ENCODE results near the gene TXNRD1.

TXNRD1 gene

GRCh38 chr12:104220931-104221330, 5.4 kb downstream of the TXNRD1 start:
- Histone ChIP-seq H3K4me1 (ENCODE audit: control extremely low read depth in 1 of 4, control insufficient read depth in 4 of 4, insufficient read depth in 4 of 4, low read length in 3 of 4) (peaks cover 3 to 16% (median 12%) of the 10 kb centered on the region in 4 experiments), H3K36me3 (ENCODE audit: control insufficient read depth in 4 of 4, insufficient read depth in 4 of 4, low read length in 3 of 4) (no peaks in the 10 kb centered on the region), H3K27me3 (replicated peaks in 2 of 5; ENCODE audit: control insufficient read depth in 4 of 5, insufficient read depth in 5 of 5, low read length in 4 of 5) (peaks cover 0 to 2% (median 0%) of the 10 kb centered on the region in 5 experiments), H3K4me3 (ENCODE audit: control insufficient read depth in 1 of 7, extremely low read depth in 1 of 7, insufficient read depth in 4 of 7, low read depth in 2 of 7, low read length in 6 of 7) (no peak overlapping the region), H3K27ac (ENCODE audit: insufficient read depth in 1 of 2, low read depth in 1 of 2, low read length in 2 of 2, poor library complexity in 1 of 2, severe bottlenecking in 2 of 2) (no peak overlapping the region), H3K9me3 (ENCODE audit: control extremely low read depth in 1 of 5, control insufficient read depth in 4 of 5, insufficient read depth in 2 of 5, low read depth in 1 of 5, low read length in 4 of 5) (no peaks in the 10 kb centered on the region)
- DNase-seq, result no peak
- ChIA-PET CTCF (interaction anchor here (0.9 to 1.9 kb wide), 5 partner anchors 8 to 82 kb away, joined by 3 to 6 read pairs (median 4); no protein-coding TSS in a partner anchor), POLR2A (no interaction called here)
- 100% methylated on average over 6 of the region's 6 CpGs for WGBS (ENCODE audit: insufficient coverage)

- Histone ChIP-seq H3K4me3 (ENCODE audit: control insufficient read depth in 1 of 7, extremely low read depth in 1 of 7, insufficient read depth in 4 of 7, low read depth in 2 of 7, low read length in 6 of 7) (no peak overlapping the region), H3K9me3 (ENCODE audit: control extremely low read depth in 1 of 5, control insufficient read depth in 4 of 5, insufficient read depth in 2 of 5, low read depth in 1 of 5, low read length in 4 of 5) (no peaks in the 10 kb centered on the region), H3K36me3 (ENCODE audit: control insufficient read depth in 4 of 4, insufficient read depth in 4 of 4, low read length in 3 of 4) (no peaks in the 10 kb centered on the region), H3K27me3 (replicated peaks in 2 of 5; ENCODE audit: control insufficient read depth in 4 of 5, insufficient read depth in 5 of 5, low read length in 4 of 5) (peaks cover 0 to 2% (median 0%) of the 10 kb centered on the region in 5 experiments), H3K4me1 (ENCODE audit: control extremely low read depth in 1 of 4, control insufficient read depth in 4 of 4, insufficient read depth in 4 of 4, low read length in 3 of 4) (peaks cover 3 to 12% (median 8%) of the 10 kb centered on the region in 4 experiments), H3K27ac (ENCODE audit: insufficient read depth in 1 of 2, low read depth in 1 of 2, low read length in 2 of 2, poor library complexity in 1 of 2, severe bottlenecking in 2 of 2) (no peak overlapping the region)
- ChIA-PET POLR2A (no interaction called here), CTCF (interaction anchor here (1.0 to 1.7 kb wide), 4 partner anchors 11 to 767 kb away, joined by 3 to 4 read pairs (median 4); no protein-coding TSS in a partner anchor)
- no peak for DNase-seq
- WGBS (ENCODE audit: insufficient coverage), result 100% methylated on average over 1 of the region's 1 CpG
Measured at GRCh38 chr12:104222976-104223375, 7.4 kb downstream of the TXNRD1 start.

GRCh38 chr12:104223712-104224111, 8.1 kb downstream of the TXNRD1 start:
- no peak for DNase-seq
- peaks cover 3 to 12% (median 8%) of the 10 kb centered on the region in 4 experiments for H3K4me1 ChIP-seq (ENCODE audit: control extremely low read depth in 1 of 4, control insufficient read depth in 4 of 4, insufficient read depth in 4 of 4, low read length in 3 of 4)
- H3K9me3 ChIP-seq (ENCODE audit: control extremely low read depth in 1 of 5, control insufficient read depth in 4 of 5, insufficient read depth in 2 of 5, low read depth in 1 of 5, low read length in 4 of 5), result no peaks in the 10 kb centered on the region
- H3K4me3 ChIP-seq (ENCODE audit: control insufficient read depth in 1 of 7, extremely low read depth in 1 of 7, insufficient read depth in 4 of 7, low read depth in 2 of 7, low read length in 6 of 7), result no peak overlapping the region
- WGBS (ENCODE audit: insufficient coverage), result 100% methylated on average over 2 of the region's 2 CpGs
- no peak overlapping the region for H3K27ac ChIP-seq (ENCODE audit: insufficient read depth in 1 of 2, low read depth in 1 of 2, low read length in 2 of 2, poor library complexity in 1 of 2, severe bottlenecking in 2 of 2)
- H3K27me3 ChIP-seq (replicated peaks in 2 of 5; ENCODE audit: control insufficient read depth in 4 of 5, insufficient read depth in 5 of 5, low read length in 4 of 5), result peaks cover 0 to 2% (median 0%) of the 10 kb centered on the region in 5 experiments
- ChIA-PET CTCF (interaction anchor here (1.0 to 1.7 kb wide), 5 partner anchors 11 to 767 kb away, joined by 3 to 4 read pairs (median 3); no protein-coding TSS in a partner anchor), POLR2A (no interaction called here)
- no peaks in the 10 kb centered on the region for H3K36me3 ChIP-seq (ENCODE audit: control insufficient read depth in 4 of 4, insufficient read depth in 4 of 4, low read length in 3 of 4)

GRCh38 chr12:104226672-104227071, 11.1 kb downstream of the TXNRD1 start:
- Histone ChIP-seq H3K36me3 (ENCODE audit: control insufficient read depth in 4 of 4, insufficient read depth in 4 of 4, low read length in 3 of 4) (no peaks in the 10 kb centered on the region), H3K9me3 (ENCODE audit: control extremely low read depth in 1 of 5, control insufficient read depth in 4 of 5, insufficient read depth in 2 of 5, low read depth in 1 of 5, low read length in 4 of 5) (peaks cover 0 to 5% (median 0%) of the 10 kb centered on the region in 5 experiments), H3K27ac (ENCODE audit: insufficient read depth in 1 of 2, low read depth in 1 of 2, low read length in 2 of 2, poor library complexity in 1 of 2, severe bottlenecking in 2 of 2) (no peak overlapping the region), H3K27me3 (replicated peaks in 2 of 5; ENCODE audit: control insufficient read depth in 4 of 5, insufficient read depth in 5 of 5, low read length in 4 of 5) (peaks cover 0 to 2% (median 0%) of the 10 kb centered on the region in 5 experiments), H3K4me3 (ENCODE audit: control insufficient read depth in 1 of 7, extremely low read depth in 1 of 7, insufficient read depth in 4 of 7, low read depth in 2 of 7, low read length in 6 of 7) (no peak overlapping the region), H3K4me1 (ENCODE audit: control extremely low read depth in 1 of 4, control insufficient read depth in 4 of 4, insufficient read depth in 4 of 4, low read length in 3 of 4) (no peaks in the 10 kb centered on the region)
- POLR2A ChIA-PET, result interaction anchor here (0.7 kb wide), 1 partner anchor 130 kb away, joined by 4 read pairs; no protein-coding TSS in a partner anchor
- CTCF ChIA-PET, result interaction anchor here (2.2 kb wide), 1 partner anchor 11 kb away, joined by 11 read pairs; the partner anchor contains the start of gene TXNRD1
- WGBS (ENCODE audit: insufficient coverage), result 100% methylated on average over 2 of the region's 3 CpGs
- no peak for DNase-seq

- H3K4me1 ChIP-seq (ENCODE audit: control extremely low read depth in 1 of 4, control insufficient read depth in 4 of 4, insufficient read depth in 4 of 4, low read length in 3 of 4), result no peaks in the 10 kb centered on the region
- no peak for DNase-seq
- no peak overlapping the region for H3K4me3 ChIP-seq (ENCODE audit: control insufficient read depth in 1 of 7, extremely low read depth in 1 of 7, insufficient read depth in 4 of 7, low read depth in 2 of 7, low read length in 6 of 7)
- peaks cover 1 to 31% (median 18%) of the 10 kb centered on the region in 5 experiments for H3K9me3 ChIP-seq (ENCODE audit: control extremely low read depth in 1 of 5, control insufficient read depth in 4 of 5, insufficient read depth in 2 of 5, low read depth in 1 of 5, low read length in 4 of 5)
- H3K27ac ChIP-seq (ENCODE audit: insufficient read depth in 1 of 2, low read depth in 1 of 2, low read length in 2 of 2, poor library complexity in 1 of 2, severe bottlenecking in 2 of 2), result no peak overlapping the region
- H3K27me3 ChIP-seq (replicated peaks in 2 of 5; ENCODE audit: control insufficient read depth in 4 of 5, insufficient read depth in 5 of 5, low read length in 4 of 5), result no peaks in the 10 kb centered on the region
- POLR2A ChIA-PET, result no interaction called here
- WGBS (ENCODE audit: insufficient coverage), result 90% methylated on average over 6 of the region's 8 CpGs
- no peaks in the 10 kb centered on the region for H3K36me3 ChIP-seq (ENCODE audit: control insufficient read depth in 4 of 4, insufficient read depth in 4 of 4, low read length in 3 of 4)
- CTCF ChIA-PET, result interaction anchor here (0.6 kb wide), 1 partner anchor 115 kb away, joined by 3 read pairs; no protein-coding TSS in a partner anchor
Measured at GRCh38 chr12:104230304-104231095, 14.9 kb downstream of the TXNRD1 start.

GRCh38 chr12:104232609-104233280, 17.2 kb downstream of the TXNRD1 start:
- Histone ChIP-seq H3K36me3 (ENCODE audit: control insufficient read depth in 4 of 4, insufficient read depth in 4 of 4, low read length in 3 of 4) (no peaks in the 10 kb centered on the region), H3K4me1 (ENCODE audit: control extremely low read depth in 1 of 4, control insufficient read depth in 4 of 4, insufficient read depth in 4 of 4, low read length in 3 of 4) (no peaks in the 10 kb centered on the region), H3K9me3 (ENCODE audit: control extremely low read depth in 1 of 5, control insufficient read depth in 4 of 5, insufficient read depth in 2 of 5, low read depth in 1 of 5, low read length in 4 of 5) (peaks cover 3 to 37% (median 24%) of the 10 kb centered on the region in 5 experiments), H3K4me3 (ENCODE audit: control insufficient read depth in 1 of 7, extremely low read depth in 1 of 7, insufficient read depth in 4 of 7, low read depth in 2 of 7, low read length in 6 of 7) (no peak overlapping the region), H3K27me3 (replicated peaks in 2 of 5; ENCODE audit: control insufficient read depth in 4 of 5, insufficient read depth in 5 of 5, low read length in 4 of 5) (no peaks in the 10 kb centered on the region), H3K27ac (ENCODE audit: insufficient read depth in 1 of 2, low read depth in 1 of 2, low read length in 2 of 2, poor library complexity in 1 of 2, severe bottlenecking in 2 of 2) (no peak overlapping the region)
- WGBS (ENCODE audit: insufficient coverage), result 96% methylated on average over 5 of the region's 6 CpGs
- ChIA-PET POLR2A (no interaction called here), CTCF (no interaction called here)
- DNase-seq, result no peak
